ENCODE results near the gene CPNE9.

DNA sequence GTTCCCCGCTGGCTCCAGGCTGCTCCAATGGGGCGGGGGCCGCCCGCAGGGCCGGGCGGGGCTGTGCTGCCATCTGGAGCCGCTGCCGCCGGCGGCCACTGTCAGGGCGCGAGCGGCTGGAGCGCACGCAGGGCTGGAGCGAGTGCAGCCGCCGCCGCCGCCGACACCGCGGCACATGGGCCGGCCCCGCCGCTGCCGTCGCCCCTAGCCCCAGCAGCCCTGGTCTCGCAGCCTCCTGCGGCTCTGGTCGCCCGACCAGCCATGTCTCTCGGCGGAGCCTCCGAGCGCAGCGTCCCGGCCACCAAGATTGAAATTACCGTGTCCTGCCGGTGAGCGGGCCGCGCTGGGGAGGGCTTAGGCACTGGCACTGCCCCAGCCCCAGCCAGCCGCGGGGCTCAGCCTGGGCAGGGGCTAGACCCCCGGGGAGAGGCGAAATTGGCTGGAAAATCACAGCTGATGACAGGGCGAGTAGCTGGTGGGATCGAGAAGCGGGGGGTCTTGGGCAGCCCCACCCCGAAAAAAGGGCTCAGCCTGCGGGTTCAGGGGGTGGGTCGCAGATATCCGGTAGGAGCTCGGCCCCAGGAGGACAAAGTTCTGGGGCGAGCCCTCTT lies at the start of gene CPNE9:
- TF ChIP-seq ZBTB20 (CRISPR knock-in tag; IDR thresholded peaks at IDR 0.05; ENCODE audit: borderline replicate concordance, low read depth): no peak
- no peak for TF ChIP-seq GATA4 (IDR thresholded peaks at IDR 0.05; ENCODE audit: borderline replicate concordance, low read depth)
- TF ChIP-seq NFIC (IDR thresholded peaks at IDR 0.05; ENCODE audit: low read length): no peak
- no peak for TF ChIP-seq SMARCC2 (IDR thresholded peaks at IDR 0.05)
- no peak for TF ChIP-seq FOSL1 (CRISPR knock-in tag; IDR thresholded peaks at IDR 0.05; ENCODE audit: borderline replicate concordance)
- no peak for TF ChIP-seq NFE2L1 (CRISPR knock-in tag; IDR thresholded peaks at IDR 0.05; ENCODE audit: borderline replicate concordance)
- TF ChIP-seq, protein P1, sequence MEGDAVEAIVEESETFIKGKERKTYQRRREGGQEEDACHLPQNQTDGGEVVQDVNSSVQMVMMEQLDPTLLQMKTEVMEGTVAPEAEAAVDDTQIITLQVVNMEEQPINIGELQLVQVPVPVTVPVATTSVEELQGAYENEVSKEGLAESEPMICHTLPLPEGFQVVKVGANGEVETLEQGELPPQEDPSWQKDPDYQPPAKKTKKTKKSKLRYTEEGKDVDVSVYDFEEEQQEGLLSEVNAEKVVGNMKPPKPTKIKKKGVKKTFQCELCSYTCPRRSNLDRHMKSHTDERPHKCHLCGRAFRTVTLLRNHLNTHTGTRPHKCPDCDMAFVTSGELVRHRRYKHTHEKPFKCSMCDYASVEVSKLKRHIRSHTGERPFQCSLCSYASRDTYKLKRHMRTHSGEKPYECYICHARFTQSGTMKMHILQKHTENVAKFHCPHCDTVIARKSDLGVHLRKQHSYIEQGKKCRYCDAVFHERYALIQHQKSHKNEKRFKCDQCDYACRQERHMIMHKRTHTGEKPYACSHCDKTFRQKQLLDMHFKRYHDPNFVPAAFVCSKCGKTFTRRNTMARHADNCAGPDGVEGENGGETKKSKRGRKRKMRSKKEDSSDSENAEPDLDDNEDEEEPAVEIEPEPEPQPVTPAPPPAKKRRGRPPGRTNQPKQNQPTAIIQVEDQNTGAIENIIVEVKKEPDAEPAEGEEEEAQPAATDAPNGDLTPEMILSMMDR (CRISPR knock-in tag; IDR thresholded peaks at IDR 0.05): no peak
- no peak for TF ChIP-seq TRIM24 (CRISPR knock-in tag; IDR thresholded peaks at IDR 0.05)
- TF ChIP-seq ESRRA (CRISPR knock-in tag; IDR thresholded peaks at IDR 0.05; ENCODE audit: low read depth): no peak
- no peak for TF ChIP-seq POLR2A (IDR thresholded peaks at IDR 0.05; ENCODE audit: insufficient read depth in 1 of 2, low read depth in 2 of 2, low read length in 2 of 2)
- TF ChIP-seq JUND (CRISPR knock-in tag; IDR thresholded peaks at IDR 0.05): no peak
- no peak for TF ChIP-seq ZNF205 (CRISPR knock-in tag; IDR thresholded peaks at IDR 0.05)

All from HepG2 (cell line).